Peyer's patch (tissue), 4 donors: ENCODE measurements around the gene GALC.

Experiments
- CTCF ChIP-seq, 6 experiments: fragments of 450-650 bp in 4 of 6; fragments of 200-600 bp in 2 of 6; sonication (generic) in 1 of 6; IDR thresholded peaks; one replicate each; pipeline ENCODE4 v1.5.1; 2017 to 2019; ENCODE audit warnings: antibody characterized with exemption in 6 of 6, mild to moderate bottlenecking in 3 of 6, moderate library complexity in 1 of 6
- POLR2A ChIP-seq, 2 donors: fragments of 450-650 bp; IDR thresholded peaks; one replicate each; pipeline ENCODE4 v1.5.1; 2017; ENCODE audit warnings: antibody characterized with exemption in 2 of 2, mild to moderate bottlenecking in 2 of 2, moderate library complexity in 2 of 2

- TF ChIP-seq CTCF (IDR thresholded peaks at IDR 0.05), result no peak
- no peak for TF ChIP-seq POLR2A (IDR thresholded peaks at IDR 0.05)
Observed at GRCh38 chr14:87999277-87999676, 6.3 kb upstream of the GALC start.
